Fibroblast of lung (primary cell): ENCODE data around the gene MTCH1. TPM values are rescaled to one million over a fixed set of nuclear protein-coding genes. Genes with fewer than 3 reads are reported as not detected.
"Not testable (repeated sequence)": the region's sequence is repeated elsewhere in the genome, so short reads cannot be mapped to it uniquely, and the experiment has no call there.

Source experiments
- DNase-seq, 2 donors: peaks; one replicate each; pipeline versions ENCODE4 v3.0.0 to v3.0.0-alpha.2; 2010; ENCODE audit warnings: low read depth in 2 of 2
- H2AFZ ChIP-seq: 2 replicates; pipeline ENCODE4 v1.5.1; 2012; ENCODE audit warnings: low read length, control low read depth, inconsistent platforms
- H3K27ac ChIP-seq: 2 replicates; pipeline ENCODE4 v1.5.1; 2011; ENCODE audit warnings: low read length, control low read depth; ENCODE audit not compliant: insufficient read depth
- H3K27me3 ChIP-seq: 2 replicates; pipeline ENCODE4 v1.5.1; 2011; ENCODE audit warnings: mild to moderate bottlenecking, low read length; ENCODE audit not compliant: control insufficient read depth, insufficient read depth
- H3K36me3 ChIP-seq: 2 replicates; pipeline ENCODE4 v1.5.1; 2011; ENCODE audit warnings: low read length; ENCODE audit not compliant: control insufficient read depth, insufficient read depth
- H3K4me1 ChIP-seq: 2 replicates; pipeline ENCODE4 v1.5.1; 2011; ENCODE audit warnings: low read length; ENCODE audit not compliant: control insufficient read depth, insufficient read depth; ENCODE audit errors: extremely low read depth
- H3K4me2 ChIP-seq: 2 replicates; pipeline ENCODE4 v1.5.1; 2011; ENCODE audit warnings: low read length, control low read depth; ENCODE audit not compliant: insufficient read depth; ENCODE audit errors: extremely low read depth
- H3K4me3 ChIP-seq, 4 experiments: fragments of 200-600 bp in 1 of 4; sonication (generic) in 1 of 4; replicated peaks in 1 of 4; 2 replicates each; pipeline ENCODE4 v1.5.1; 2011 to 2016; ENCODE audit warnings: low read length in 4 of 4, low read depth in 3 of 4, mild to moderate bottlenecking in 3 of 4, control low read depth in 2 of 4, inconsistent platforms in 1 of 4, mixed read lengths in 1 of 4; ENCODE audit not compliant: insufficient read depth in 1 of 4; ENCODE audit errors: control extremely low read depth in 1 of 4
- H3K79me2 ChIP-seq: 2 replicates; pipeline ENCODE4 v1.5.1; 2012; ENCODE audit warnings: mild to moderate bottlenecking, low read length, inconsistent platforms; ENCODE audit not compliant: control insufficient read depth, insufficient read depth
- H3K9ac ChIP-seq: 2 replicates; pipeline ENCODE4 v1.5.1; 2011; ENCODE audit warnings: mild to moderate bottlenecking, low read length, control low read depth; ENCODE audit not compliant: insufficient read depth
- H3K9me3 ChIP-seq: 2 replicates; pipeline ENCODE4 v1.5.1; 2012; ENCODE audit warnings: low read depth, low read length; ENCODE audit not compliant: control insufficient read depth, insufficient read depth
- H4K20me1 ChIP-seq: 2 replicates; pipeline ENCODE4 v1.5.1; 2011; ENCODE audit warnings: low read length; ENCODE audit not compliant: control insufficient read depth, insufficient read depth; ENCODE audit errors: extremely low read depth
- CTCF ChIP-seq, 2 donors: IDR thresholded peaks in 1 of 2; conservative IDR thresholded peaks in 1 of 2; 1 replicate in 1 of 2; 2 replicates in 1 of 2; pipeline ENCODE4 v1.5.1; 2011 to 2012; ENCODE audit warnings: low read length in 2 of 2, control low read depth in 1 of 2, inconsistent platforms in 1 of 2, low read depth in 1 of 2, mild to moderate bottlenecking in 1 of 2
- EZH2 ChIP-seq: IDR thresholded peaks from 2 replicates; pipeline ENCODE4 v1.5.1; 2012; ENCODE audit warnings: low read length, control low read depth, mild to moderate bottlenecking; ENCODE audit errors: missing control alignments
- polyA plus RNA-seq, 2 donors: library from polyadenylated mRNA; depleted of rRNA in 1 of 2; stranded (reverse) in 1 of 2; unstranded in 1 of 2; fragments of >200 nt; gene quantifications; 2 replicates each; pipeline ENCODE4 v1.2.1, GENCODE V29; 2011 to 2012; ENCODE audit warnings: missing spikeins in 1 of 2
- total RNA-seq: library from RNA; depleted of rRNA; stranded (reverse); fragments of >200 nt; gene quantifications from 2 replicates; pipeline ENCODE4 v1.2.1, GENCODE V29; 2014

The MTCH1 gene
- total and polyA plus RNA-seq, 2 donors (not counting 1 experiment from before 2014, with no cell fraction given): 131 to 222 TPM

GRCh38 chr6:36997811-36998722 is 12.1 kb upstream of the MTCH1 start:
- Histone ChIP-seq H3K4me2 (no peak overlapping the region), H3K27ac (no peak overlapping the region), H2AFZ (no peak overlapping the region), H4K20me1 (no peaks in the 10 kb centered on the region), H3K36me3 (no peaks in the 10 kb centered on the region), H3K79me2 (no peaks in the 10 kb centered on the region), H3K4me1 (no peaks in the 10 kb centered on the region), H3K27me3 (peaks cover 15% of the 10 kb centered on the region), H3K9ac (no peak overlapping the region), H3K9me3 (no peaks in the 10 kb centered on the region), H3K4me3 (no peak overlapping the region)
- no peak for DNase-seq
- TF ChIP-seq EZH2: no peak
- TF ChIP-seq CTCF (conservative IDR thresholded peaks at IDR 0.05 in 1 of 2, IDR thresholded peaks at IDR 0.05 in 1 of 2; ENCODE audit: low read depth in 1 of 2, low read length in 2 of 2): no peak

DNA sequence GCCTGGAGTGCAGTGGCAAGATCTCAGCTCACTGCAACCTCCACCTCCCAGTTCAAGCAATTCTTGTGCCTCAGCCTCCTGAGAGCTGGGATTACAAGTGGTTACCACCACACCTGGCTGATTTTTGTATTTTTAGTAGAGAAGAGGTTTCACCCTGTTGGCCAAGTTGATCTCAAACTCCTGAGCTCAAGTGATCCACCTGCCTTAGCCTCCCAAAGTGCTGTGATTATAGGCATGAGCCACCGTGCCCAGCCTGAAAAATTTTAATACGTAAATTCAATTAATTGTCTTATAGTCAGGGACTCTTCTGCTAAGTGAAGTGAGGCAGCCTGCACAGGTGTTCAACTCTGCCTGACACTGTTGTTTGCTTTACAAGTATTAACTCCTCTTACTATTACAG is 4.4 kb upstream of the MTCH1 start:
- not testable (repeated sequence) for H4K20me1 ChIP-seq, H3K4me2 ChIP-seq, H3K79me2 ChIP-seq, H3K36me3 ChIP-seq, H3K27me3 ChIP-seq, H3K9ac ChIP-seq, DNase-seq, H2AFZ ChIP-seq, H3K4me1 ChIP-seq, H3K27ac ChIP-seq, H3K9me3 ChIP-seq, H3K4me3 ChIP-seq

GRCh38 chr6:36989264-36989663 is 3.3 kb upstream of the MTCH1 start:
- no peaks in the 10 kb centered on the region for H3K36me3 ChIP-seq
- H2AFZ ChIP-seq: no peak overlapping the region
- H4K20me1 ChIP-seq: no peaks in the 10 kb centered on the region
- no peak for DNase-seq
- no peak for TF ChIP-seq CTCF (conservative IDR thresholded peaks at IDR 0.05 in 1 of 2, IDR thresholded peaks at IDR 0.05 in 1 of 2; ENCODE audit: low read depth in 1 of 2, low read length in 2 of 2)
- TF ChIP-seq EZH2: no peak
- no peak overlapping the region for H3K4me3 ChIP-seq
- H3K9me3 ChIP-seq: no peaks in the 10 kb centered on the region
- H3K27ac ChIP-seq: no peak overlapping the region
- H3K4me2 ChIP-seq: no peak overlapping the region
- H3K27me3 ChIP-seq: peaks cover 6% of the 10 kb centered on the region
- H3K79me2 ChIP-seq: peaks cover 17% of the 10 kb centered on the region
- no peak overlapping the region for H3K9ac ChIP-seq
- H3K4me1 ChIP-seq: peaks cover 3% of the 10 kb centered on the region
